K562 (cell line): Measurements from ENCODE around the gene SMAD3.

Experiments
- CTCF ChIP-seq, 3 experiments: IDR thresholded peaks in 2 of 3; conservative IDR thresholded peaks in 1 of 3; 2 replicates each; pipeline ENCODE4 v1.5.1; 2011 to 2012; ENCODE audit warnings: low read length in 3 of 3, mild to moderate bottlenecking in 3 of 3, control low read depth in 2 of 3, improper control_type of control experiment in 1 of 3, inconsistent platforms in 1 of 3, low read depth in 1 of 3, mixed read lengths in 1 of 3, moderate library complexity in 1 of 3; ENCODE audit not compliant: insufficient read depth in 2 of 3
- KHSRP ChIP-seq: fragments of 450-650 bp; IDR thresholded peaks from 2 replicates; pipeline ENCODE4 v1.6.1; 2017
- NR2C1 ChIP-seq, 2 experiments: fragments of 450-650 bp; IDR thresholded peaks; 2 replicates each; pipeline ENCODE4 v1.6.1; 2017; ENCODE audit warnings: mild to moderate bottlenecking in 2 of 2, antibody characterized with exemption in 1 of 2, inconsistent platforms in 1 of 2, missing compliant biosample characterization in 1 of 2, missing genetic modification characterization in 1 of 2
- POLR2AphosphoS5 ChIP-seq: IDR thresholded peaks from 2 replicates; pipeline ENCODE4 v1.6.1; 2011; ENCODE audit warnings: mild to moderate bottlenecking, low read depth, low read length, moderate library complexity; ENCODE audit not compliant: control insufficient read depth, insufficient read depth
- POLR2G ChIP-seq: fragments of 200-400 bp; formaldehyde crosslinking; IDR thresholded peaks from 2 replicates; pipeline ENCODE4 v1.6.1; 2017; ENCODE audit warnings: low read depth, mild to moderate bottlenecking, antibody characterized with exemption, low read length, moderate library complexity
- RFX5 ChIP-seq: IDR thresholded peaks from 2 replicates; pipeline ENCODE4 v1.6.1; 2011; ENCODE audit warnings: low read depth, mild to moderate bottlenecking, improper control_type of control experiment, low read length
- TCF7L2 ChIP-seq: fragments of 150-350 bp; IDR thresholded peaks from 2 replicates; pipeline ENCODE4 v1.6.1; 2016; ENCODE audit warnings: low read depth, mild to moderate bottlenecking, low read length, moderate library complexity
- ZEB2 ChIP-seq: fragments of 450-650 bp; IDR thresholded peaks from 2 replicates; pipeline ENCODE4 v1.6.1; 2016

- TF ChIP-seq POLR2AphosphoS5 (no peak), RFX5 (no peak), ZEB2 (no peak), KHSRP (no peak), NR2C1 (IDR thresholded peaks at IDR 0.05) (no peak), NR2C1 (tag; IDR thresholded peaks at IDR 0.05) (no peak), CTCF (IDR thresholded peaks at IDR 0.05 in 2 of 3, conservative IDR thresholded peaks at IDR 0.05 in 1 of 3; ENCODE audit: insufficient read depth in 2 of 3, low read depth in 1 of 3, low read length in 3 of 3) (no peak), POLR2G (no peak), TCF7L2 (no peak)
These were observed 3.5 kb upstream of the SMAD3 start for GRCh38 chr15:67061811-67062368.
